HG03378 (cell line): Measurements from ENCODE around the gene ZNF76.
"Not testable (repeated sequence)": the region's sequence is repeated elsewhere in the genome, so short reads cannot be mapped to it uniquely, and the experiment has no call there.

Experiments
- ATAC-seq: cut with Tn5 transposase; IDR thresholded peaks from one replicate; pipeline ENCODE4 v1.9.1; 2021; ENCODE audit warnings: mild to moderate bottlenecking, moderate library complexity; ENCODE audit not compliant: unreplicated experiment

The ZNF76 gene

DNA sequence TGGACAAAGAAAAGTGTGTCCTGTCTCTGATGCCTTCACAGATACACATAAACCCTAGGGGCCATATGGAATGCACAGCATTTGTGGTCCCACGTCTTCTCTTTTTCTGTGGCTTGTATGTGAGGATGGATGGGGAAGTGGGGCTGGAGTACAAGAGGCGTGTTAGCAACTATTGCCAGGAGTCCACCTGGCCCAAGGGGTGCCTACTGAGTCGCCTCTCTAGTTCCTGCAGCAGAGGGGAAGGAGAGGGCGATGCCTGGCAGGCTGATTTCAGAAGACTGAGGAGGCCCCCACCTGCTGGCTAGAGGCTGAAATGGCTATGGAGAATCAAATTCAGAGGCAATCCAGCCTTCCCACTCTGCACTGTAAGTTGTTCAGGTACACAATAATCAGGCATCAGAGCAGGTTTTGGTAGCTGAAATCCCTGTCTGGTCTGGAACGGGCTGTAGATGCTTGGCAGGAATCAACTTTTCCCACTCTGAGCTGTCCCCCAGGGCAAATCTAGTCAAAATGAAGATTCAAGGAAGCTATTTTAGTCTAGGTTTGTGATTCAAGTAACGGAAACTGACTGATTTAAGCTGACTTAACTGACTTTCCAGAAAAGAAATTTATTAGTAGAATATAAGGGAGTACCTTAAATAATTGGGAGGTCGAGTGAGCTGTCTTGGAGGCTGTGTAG is 68.0 kb downstream of the ZNF76 start:
- no peak for ATAC-seq

- no peak for ATAC-seq
Observed at GRCh38 chr6:35328108-35328723, 68.7 kb downstream of the ZNF76 start.

- not testable (repeated sequence) for ATAC-seq
Observed at GRCh38 chr6:35328965-35329364, 69.4 kb downstream of the ZNF76 start.

DNA sequence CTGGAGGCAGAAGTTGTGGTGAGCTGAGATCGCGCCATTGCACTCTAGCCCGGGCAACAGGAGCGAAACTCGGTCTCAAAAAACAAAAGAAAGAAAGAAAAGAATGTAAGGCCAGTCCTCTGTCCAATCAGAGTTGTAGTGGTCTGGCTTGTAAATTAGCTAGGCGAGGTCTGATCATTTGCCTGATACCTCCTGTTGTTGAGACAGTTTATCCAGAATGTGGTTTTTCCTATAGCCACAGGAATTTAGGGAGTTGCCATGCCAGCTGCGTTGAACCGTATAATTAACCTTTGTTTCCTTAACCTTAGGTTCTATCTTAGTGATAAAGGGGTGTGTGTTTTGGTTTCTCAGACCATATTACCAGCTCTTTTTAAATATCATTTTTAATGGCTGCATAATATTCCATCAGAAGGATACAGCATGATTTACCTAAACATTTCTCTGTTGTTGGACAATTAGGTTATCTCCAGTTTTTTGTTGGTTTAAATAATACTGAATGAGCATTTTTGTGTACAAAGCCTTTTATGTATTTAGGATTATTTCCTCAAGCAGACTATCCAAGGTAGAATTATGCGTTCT is 71.1 kb downstream of the ZNF76 start:
- no peak for ATAC-seq

GRCh38 chr6:35332074-35332887 is 72.7 kb downstream of the ZNF76 start:
- not testable (repeated sequence) for ATAC-seq

DNA sequence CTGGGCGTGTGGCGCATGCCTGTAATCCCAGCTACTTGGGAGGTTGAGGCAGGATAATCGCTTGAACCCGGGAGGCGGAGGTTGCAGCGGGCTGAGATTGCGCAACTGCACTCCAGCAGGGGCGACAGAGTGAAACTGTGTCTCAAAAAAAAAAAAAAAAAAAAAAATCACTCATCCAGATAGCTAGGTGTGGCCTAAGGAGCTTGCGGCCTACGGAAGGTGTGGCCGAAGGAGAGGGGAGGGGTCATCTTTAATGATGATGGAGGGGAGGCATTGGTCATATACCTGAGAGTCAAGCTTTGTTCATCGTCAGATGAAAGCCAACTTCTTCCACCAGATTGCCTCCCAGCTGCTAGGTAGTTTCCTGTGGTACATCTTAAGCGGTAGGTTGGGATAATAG is 82.0 kb downstream of the ZNF76 start:
- ATAC-seq = no peak

DNA sequence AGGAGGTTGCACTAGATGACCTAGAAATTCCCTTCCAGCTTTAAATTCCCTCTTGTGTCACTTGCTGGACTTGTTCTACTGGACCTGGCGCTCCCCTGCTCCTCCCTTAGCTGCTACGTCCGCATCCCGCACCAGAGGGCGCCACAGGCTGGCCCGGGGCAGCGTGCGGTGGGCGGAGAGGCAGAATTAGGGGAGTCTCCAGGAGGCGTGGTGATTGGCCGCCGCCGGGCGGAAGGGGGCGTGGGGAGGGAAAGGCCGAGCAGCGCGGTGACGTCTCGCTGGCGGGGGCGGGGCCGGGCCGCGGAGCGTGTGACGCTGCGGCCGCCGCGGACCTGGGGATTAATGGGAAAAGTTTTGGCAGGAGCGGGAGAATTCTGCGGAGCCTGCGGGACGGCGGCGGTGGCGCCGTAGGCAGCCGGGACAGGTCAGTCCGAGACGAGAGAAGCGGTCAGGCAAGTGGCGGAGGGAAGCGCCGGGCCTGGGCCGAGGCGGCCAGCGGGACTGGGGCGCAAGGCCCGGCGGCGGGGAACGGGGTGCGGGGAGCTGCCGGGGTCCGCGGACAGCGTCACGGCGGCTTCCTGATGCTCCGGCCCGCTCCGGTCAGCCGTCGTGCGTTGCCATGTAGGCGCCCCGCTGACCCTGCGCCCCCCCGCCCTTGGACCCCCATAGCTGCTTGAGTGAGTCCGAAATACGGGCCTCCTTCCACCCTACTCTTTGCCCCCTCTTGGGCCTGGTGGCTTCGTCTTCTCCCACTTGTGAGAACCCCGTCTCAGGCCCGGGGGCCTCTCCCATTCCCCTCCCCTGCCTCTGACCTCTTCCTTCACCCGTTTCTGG is 82.9 kb downstream of the ZNF76 start, which contains the start of gene PPARD:
Gene PPARD (plus strand): TSS at position 301 of the 834 bp plus-strand sequence. CDS start 68,530 bp downstream, outside the sequence.
- ATAC-seq = peak; percentile 92

DNA sequence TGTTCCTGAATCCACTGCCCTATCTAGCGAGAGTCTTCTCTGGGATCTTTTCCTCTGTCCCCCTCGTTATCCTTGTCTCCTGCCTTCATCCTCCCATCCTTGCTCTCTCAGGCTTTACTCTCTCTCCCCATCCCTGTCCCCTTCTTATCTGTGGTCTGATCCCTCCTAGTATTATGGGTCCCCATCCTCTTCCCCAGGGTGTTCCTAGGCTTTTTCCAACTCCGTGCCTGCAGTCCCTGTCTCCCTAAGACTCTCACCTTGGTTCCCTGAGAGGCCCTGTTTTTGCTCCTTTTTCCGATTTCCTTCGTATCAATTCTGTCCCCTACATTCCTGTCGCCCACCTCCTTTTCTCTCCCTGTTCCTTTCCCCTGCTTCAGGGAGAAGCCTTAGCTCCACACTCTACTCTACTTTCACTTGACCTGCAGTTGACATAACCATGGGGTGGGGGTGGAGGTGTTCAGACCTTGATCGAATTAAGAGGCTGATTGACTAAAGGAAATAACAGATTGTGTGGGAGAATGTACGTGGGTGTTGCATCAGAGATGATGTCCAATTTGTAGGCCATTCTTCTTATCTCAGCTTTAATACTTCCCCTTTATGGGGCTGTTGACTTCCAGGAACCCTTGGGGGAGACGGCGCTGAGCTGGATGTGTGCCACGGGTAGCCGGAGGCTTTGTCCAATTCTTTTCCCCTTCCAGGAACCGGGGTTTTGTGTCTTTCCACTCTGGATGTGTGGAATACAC is 83.7 kb downstream of the ZNF76 start:
- no peak for ATAC-seq

DNA sequence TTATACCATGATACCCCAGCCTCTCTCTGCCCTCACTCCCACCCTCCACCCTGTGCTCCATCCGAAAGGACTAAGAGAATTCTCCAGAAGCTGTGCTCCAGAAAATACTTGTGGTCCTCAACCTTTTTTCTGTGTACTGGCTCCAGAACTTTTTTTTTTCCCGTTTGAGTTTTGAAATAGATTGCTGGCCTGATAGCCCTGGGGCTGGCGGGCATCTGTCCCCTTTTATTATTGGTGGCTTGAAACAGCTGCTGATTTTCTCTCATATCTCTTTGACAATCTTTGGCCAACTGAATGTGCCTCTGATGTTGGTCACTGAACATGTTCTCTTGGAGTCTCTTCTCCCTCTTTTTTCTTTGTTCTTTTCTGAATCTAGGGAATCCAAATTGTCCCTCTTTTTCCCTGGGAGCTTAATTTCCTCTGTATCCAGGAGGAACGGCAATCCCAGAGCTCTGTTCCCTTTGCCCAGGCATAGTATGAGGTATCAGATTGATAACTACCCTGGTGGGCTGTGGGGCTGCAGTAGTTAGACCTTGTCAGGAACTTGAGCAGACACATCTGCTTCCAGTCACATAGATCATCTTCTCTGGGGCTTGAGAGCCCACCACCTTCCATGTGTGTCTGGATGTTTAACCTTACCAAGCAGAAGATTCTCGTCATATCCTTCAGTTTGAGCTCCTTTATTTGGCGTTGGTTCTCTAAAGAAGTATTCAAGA is 84.5 kb downstream of the ZNF76 start:
- ATAC-seq = no peak
